ENCODE measurements around the gene AGR3.
"Not testable (repeated sequence)": the region's sequence is repeated elsewhere in the genome, so short reads cannot be mapped to it uniquely, and the experiment has no call there.

Gene AGR3

DNA sequence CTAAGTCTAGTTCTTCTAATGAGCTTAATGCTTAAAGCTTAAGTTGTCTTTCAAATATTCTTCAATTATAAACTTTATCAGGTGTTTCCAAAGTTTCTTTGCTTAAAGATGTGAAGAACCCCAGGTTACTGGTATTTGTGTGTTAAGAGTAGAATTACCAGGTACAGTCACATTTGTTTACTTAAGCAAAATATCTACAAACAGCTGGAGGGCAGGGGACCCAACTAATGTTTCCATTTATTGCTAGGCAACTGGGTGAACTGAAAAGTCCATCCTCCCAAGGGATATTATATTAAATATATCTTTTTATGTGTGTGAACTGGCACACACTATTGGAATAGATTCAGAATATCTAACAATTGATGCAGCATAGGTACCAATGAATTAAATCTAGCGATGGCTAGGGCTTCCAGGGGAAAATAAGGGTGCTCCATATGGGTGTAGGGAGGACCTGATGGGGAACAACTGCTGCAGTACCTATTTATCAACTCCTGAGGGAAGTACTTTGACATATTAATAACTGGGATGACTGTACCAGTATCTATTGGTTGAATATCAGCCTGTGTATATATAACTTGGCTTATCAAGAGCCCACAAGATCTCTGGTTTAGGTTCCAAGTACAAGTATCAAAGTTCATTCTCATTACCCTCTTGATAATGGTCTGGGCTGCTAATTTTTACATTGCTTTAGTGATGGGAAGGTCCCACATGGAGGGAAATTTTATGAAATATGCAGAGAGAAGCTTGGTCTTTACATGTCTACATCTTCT is 10.3 kb upstream of the AGR3 start:
- no peak for DNase-seq (ENCODE audit: low read depth in 2 of 2, low spot score in 1 of 2)

DNA sequence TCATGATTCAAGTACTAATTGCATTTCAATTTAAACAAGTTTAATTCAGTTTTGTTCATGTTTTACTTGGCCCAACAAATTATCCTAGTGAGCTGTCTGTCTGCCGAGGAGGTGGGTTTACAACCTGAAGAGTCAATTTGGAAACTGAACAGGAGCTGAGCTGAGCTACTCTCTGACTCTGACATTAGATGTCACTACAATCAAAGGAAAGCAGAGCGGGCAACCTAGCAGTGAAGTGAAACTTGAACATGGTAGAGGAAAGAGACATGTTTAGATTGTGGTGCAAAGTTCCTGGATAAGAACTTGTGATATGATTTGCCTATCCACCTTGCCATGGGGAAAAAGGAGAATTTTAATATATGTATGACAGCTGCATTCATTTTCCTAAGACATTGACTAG is 9.6 kb upstream of the AGR3 start:
- no peak for DNase-seq (ENCODE audit: low read depth in 2 of 2, low spot score in 1 of 2)

DNA sequence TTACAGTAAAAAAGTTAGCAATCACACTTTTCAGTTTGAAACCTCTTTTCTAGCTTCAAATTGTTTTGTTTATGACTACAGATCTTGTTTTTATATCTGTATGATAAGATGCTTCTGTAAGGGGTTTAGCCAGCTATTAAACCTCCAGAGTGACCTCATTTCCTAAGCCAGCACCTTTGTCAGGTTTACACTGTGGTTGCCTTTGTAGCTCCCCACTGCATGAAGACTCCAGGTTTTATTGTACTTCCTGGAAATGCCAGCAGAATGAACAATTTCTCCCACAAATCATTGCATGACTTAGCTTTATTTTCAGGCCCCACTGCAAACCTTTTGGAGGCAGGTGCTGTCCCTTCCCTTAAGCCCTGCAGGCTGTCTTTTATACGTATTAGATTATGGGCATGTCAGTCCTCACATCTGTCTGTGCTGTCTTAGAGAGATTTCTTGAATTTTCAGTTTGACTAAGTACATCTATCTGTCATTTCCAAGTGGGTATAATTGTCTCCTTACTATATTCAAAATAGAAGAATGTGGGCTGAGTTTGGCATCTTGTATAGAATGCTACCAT is 8.2 kb upstream of the AGR3 start:
- DNase-seq (ENCODE audit: low read depth in 2 of 2, low spot score in 1 of 2): no peak

DNA sequence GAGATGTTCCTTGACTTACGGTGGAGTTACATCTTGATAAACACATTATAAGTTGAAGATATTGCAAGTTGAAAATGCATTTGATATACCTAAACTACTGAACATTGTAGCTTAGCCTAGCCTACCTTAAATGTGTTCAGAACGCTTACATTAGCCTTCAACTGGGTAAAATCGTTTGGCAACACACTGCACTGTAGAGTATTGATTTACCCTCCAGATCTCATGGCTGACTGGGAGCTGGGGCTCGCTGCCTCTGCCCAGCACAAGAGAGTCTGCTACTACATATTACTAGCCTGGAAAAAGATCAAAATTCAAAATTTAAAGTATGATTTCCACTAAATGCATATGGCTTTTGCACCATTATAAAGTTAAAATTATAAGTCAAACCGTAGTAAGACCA is 7.5 kb upstream of the AGR3 start:
- no peak for DNase-seq (ENCODE audit: low read depth in 2 of 2, low spot score in 1 of 2)

DNA sequence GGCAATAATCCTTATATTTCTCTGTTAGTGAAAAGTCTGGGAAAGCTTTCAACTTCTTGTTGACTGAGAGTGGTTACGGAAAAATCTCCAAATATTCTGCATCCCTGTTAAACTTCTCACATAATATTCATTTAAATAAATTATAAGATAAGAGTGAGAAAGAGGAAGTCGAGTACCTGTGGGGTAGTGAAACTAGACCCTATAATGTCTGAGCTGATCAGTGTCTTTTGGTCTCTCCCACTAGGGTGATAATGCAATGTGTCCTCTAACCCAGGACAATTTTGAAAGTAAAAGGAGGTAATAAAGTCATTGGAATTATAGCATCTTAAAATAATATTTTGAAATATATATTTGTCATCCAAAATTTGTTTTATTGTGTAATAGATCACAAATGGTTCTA is 2.1 kb upstream of the AGR3 start:
- no peak for DNase-seq (ENCODE audit: low read depth in 2 of 2, low spot score in 1 of 2)

DNA sequence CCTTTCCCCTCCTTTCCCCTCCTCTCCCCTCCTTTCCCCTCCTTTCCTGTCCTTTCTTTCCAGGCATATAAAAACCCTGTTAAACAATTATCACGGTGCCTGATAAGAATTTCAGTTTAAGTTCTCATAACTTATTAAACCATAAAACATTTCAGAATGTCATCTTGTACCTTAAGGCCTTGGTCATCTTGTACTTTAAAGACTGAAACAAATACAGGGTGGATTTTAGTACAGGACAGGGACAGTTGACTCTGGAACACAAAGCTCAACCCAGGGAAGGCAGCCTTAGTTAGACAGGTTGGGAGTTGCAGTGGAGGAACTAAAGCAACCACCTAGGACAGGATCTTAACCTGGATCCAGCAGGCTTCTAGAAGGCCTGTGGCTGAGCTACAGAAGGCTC is 1.2 kb downstream of the AGR3 start:
- no peak for DNase-seq (ENCODE audit: low read depth in 2 of 2, low spot score in 1 of 2)

DNA sequence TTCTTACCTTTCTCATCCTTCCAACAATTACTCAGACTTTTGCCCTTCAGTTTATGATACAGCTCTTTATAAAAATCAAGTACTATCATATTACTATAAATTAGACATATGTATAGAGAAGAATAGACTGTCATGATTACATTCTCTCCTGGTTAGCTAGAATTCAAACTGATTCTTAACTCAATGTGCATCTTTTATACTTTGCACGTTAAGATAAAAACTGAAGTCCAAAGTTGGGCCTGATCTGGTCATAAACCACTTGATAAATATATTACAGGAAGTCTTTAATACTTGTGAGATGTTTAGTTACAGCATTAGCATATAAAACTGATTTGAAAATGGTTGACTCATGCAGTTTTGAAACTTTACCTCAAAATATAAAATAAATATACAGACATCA is 2.6 kb downstream of the AGR3 start:
- DNase-seq (ENCODE audit: low read depth in 2 of 2, low spot score in 1 of 2): no peak

DNA sequence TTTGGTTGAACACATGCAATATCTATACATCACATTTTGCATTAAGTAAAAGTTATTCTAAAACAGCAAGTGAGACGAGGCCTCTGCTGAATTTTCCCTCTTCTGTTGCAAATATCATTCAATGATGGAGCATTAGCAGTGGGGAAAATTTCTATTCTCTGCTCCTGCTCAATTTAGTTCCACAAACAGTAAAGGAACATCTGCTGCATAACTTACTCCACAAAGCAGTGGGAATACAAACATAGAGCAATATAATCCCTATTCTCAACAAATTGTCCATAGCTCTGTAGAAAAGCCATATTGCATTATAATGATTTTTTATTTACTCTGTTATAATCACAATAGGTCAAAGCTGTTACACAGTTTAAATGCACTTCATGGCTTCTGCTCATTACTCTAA is 5.9 kb downstream of the AGR3 start:
- no peak for DNase-seq (ENCODE audit: low read depth in 2 of 2, low spot score in 1 of 2)

DNA sequence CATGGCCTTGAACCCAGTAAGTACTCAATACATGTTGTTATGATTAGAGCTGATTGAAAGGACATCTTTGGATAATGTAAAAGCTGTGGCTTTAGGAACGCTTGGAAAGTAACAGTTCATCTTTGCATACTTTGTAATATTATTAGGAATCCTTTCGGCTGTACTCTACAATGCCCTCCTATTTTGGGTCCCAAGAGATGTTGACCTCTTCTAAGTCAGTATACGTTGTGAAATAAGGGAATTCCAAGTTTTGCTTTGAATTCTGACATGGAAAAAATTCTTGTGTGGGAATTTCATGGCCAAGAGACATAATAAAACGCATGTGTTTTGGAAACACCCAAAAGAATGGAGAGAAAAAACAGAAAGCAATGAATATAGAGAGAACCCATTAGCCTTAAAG is 7.7 kb downstream of the AGR3 start:
- no peak for DNase-seq (ENCODE audit: low read depth in 2 of 2, low spot score in 1 of 2)

DNA sequence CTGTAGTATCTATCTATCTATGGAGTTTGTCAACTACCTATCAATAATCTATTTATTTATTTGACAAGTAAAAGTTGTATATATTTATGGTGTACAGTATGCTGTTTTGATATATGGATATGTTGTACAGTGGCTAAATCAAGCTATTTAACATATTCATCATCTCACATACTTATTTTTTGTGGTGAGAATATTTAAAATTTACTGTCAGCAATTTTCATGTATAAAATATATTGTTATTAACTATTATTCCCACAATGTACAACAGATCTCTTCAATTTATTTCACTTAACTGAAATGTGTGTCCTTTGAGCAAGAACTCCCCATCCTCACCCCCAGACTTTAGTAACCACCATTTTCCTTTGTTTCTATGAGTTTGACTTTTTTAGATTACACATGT is 14.5 kb downstream of the AGR3 start:
- DNase-seq (ENCODE audit: low read depth in 2 of 2, low spot score in 1 of 2): no peak

DNA sequence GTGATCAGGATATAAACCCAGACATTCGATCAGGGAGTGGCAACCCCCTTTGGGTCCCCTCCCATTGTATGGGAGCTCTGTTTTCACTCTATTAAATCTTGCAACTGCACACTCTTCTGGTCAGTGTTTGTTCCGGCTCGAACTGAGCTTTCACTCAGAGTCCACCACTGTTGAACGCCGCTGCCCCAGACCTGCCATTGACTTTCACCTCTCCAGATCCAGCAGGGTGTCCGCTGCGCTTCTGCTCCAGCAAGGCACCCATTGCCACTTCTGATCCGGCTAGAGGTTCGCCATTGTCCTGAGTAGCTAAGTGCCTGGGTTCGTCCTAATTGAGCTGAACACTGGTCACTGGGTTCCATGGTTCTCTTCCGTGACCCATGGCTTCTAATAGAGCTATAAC is 28.6 kb downstream of the AGR3 start:
- DNase-seq (ENCODE audit: low read depth in 2 of 2, low spot score in 1 of 2): not testable (repeated sequence)

DNA sequence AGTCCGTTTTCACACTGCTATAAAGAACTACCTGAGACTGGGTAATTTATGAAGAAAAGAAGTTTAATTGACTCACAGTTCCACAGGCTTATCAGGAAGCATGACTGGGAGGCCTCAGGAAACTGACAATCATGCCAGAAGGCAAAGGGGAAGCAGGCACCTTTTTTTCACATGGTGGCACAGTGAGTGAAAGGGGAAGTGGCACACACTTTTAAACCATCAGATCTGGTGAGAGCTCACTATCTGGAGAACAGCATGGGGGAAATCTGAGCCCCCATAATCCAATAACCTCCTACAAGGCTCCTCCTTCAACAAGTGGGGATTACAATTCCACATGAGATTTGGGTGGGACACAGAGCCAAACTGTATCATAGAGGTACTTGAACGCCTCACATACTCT is 30.0 kb downstream of the AGR3 start:
- DNase-seq (ENCODE audit: low read depth in 2 of 2, low spot score in 1 of 2): no peak

DNA sequence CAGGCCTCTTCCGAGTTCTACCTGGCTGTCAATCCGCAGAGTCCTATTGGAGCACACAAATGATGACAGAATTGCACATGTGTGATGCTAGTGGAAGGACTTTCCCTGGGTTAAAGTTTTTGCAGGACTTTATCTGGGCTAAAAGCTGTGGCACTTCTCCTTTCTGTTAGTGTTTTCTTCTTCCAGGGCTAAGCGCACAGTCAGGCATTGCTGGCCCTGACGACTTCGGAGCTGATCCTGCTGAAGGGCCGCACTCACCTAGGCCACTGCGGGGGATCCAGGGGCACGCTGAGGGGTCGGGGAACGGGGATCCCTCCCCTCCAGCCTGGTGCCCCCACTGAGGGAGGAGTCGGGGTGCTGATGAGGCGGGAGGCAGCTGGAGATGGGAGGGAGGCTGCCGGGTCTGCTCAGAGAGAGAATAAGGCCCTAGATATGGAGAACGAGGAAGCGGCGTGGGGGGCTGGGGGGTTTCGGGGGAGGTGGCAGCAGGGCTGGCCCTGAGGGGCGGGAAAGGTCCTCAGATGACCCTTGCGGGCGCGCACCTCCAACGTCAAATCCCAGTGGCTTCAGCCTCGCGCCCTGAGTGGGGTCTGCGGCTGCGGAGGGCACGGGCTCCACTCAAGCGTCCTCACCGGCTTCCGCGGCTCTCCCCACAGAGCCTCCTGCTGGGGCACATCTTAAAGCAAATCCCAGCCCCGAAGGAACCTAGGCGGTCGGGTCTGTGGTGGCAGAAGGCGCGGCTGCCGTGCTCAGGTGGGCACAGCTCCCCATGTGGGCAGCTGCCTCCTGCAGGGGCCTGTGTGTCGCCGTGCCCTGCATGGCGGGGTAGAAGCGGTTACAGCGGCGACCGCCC is 30.9 kb downstream of the AGR3 start:
- no peak for DNase-seq (ENCODE audit: low read depth in 2 of 2, low spot score in 1 of 2)

DNA sequence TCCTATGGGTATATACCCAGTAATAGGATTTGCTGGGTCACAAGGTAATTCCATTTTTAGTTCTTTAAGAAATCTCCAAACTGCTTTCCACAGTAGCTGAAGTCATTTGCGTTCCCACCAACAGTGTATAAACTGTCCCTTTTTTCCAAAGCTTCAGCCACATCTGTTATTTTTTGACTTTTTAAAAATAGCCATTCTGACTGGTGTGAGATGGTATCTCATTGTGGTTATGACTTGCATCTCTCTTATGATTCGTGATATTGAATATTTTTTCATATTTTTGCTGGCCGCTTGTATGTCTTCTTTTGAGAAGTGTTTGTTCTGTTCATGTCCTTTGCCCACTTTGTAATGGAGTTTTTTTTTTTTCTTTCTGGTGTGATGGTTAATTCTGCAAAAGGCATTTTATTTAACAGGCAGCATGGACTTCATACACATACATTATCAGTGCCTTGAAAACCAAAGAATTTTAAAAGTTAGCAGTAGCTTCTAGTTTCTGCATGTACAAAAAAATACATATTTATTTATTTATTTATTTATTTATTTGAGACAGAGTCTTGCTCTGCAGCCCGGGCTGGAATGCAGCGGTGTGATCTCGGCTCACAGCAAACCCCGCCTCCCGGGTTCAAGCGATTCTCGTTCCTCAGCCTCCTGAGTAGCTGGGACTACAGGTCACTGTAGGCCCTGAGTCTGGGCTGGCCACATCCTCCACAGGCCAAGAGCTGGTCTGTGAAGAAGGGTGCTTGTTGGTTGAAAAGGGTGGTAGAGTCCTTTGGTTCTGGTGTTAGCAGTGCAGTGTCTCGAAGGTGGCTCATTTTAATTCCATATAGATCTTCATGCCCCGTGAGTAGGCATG is 32.3 kb downstream of the AGR3 start:
- no peak for DNase-seq (ENCODE audit: low read depth in 2 of 2, low spot score in 1 of 2)

DNA sequence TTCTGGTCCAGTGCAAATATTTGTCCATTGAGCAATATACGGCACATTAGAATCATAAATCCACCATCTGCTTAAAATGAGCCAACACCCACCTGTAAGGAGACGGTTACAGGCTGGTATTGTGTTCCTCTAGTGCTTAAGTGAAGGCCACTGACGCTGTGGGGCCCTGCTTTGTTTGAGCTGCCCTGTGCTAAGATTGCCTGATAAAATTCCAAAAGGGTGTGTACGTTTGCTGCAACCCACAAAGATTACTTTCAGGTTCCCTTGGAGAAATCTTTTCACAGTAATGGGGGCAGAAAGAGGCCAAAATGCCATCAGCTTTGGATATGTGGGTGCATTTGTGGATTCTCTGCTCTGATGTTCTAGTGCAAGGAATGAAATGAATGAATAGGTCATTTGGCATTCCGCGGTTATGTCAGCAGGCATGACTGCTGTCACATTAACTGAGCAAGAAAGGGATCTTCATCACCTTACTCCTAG is 34.4 kb downstream of the AGR3 start:
- no peak for DNase-seq (ENCODE audit: low read depth in 2 of 2, low spot score in 1 of 2)

DNA sequence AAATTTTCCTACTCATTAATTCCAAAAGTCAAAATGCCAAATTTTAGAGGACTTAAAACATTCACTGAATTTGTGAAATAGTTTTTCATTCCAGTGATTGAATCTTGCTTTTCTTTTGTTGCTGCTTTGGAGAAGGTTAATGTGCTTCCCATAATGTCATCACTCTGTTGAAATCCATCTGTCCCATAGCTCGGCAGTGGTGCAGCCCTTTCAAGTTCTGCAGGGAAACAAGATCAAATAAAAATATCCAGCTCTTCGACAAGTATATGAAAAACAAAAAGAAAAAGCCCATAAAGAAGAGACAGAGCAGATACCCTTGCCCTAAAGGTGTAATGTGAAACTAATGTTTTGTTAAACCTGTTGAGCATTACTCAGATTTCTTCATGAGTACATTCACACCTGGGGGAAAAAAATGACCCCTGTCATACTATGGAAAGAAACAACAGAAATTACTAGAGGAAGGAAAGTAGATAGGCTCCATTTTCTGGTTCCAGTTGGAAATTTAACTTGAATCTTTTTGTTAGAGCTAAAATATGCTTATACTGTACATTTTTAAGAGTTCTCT is 35.1 kb downstream of the AGR3 start:
- no peak for DNase-seq (ENCODE audit: low read depth in 2 of 2, low spot score in 1 of 2)

DNA sequence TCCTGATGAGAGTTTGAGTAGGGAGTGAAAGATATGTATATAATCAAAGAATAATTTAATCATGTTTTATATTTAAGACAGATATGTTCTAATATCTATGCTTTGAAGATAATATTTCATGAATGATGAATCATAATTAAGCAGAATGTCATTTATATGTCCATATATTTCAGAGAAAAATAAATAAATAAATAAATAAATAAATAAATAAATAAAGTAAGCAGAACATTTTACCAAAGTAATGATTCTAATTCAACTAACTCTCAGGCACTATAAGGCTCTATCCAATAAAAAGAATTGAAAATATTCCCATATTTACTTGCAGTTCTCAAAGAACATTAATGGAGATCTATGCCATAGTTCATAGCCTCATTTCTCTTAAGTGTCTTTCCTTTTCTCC is 36.0 kb downstream of the AGR3 start:
- DNase-seq (ENCODE audit: low read depth in 2 of 2, low spot score in 1 of 2): no peak

DNA sequence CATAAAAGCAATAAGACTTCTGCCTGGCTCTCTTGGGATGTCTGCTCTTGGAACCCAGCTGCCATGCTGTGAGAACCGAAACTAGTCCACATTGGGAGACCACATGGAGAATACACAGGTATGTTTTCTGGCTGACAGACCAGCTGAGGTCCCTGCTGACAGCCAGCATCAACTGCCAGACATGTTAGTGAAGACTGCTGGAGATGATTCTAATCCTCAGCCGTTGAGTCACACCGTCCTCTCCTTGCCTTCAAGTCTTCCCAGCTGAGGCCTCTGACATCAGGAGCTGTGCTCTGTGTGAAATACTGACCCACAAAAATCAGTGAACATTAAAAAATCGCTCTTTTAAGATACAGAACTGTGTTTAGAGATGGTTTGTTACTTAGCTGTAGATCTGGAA is 40.1 kb downstream of the AGR3 start:
- no peak for DNase-seq (ENCODE audit: low read depth in 2 of 2, low spot score in 1 of 2)

DNA sequence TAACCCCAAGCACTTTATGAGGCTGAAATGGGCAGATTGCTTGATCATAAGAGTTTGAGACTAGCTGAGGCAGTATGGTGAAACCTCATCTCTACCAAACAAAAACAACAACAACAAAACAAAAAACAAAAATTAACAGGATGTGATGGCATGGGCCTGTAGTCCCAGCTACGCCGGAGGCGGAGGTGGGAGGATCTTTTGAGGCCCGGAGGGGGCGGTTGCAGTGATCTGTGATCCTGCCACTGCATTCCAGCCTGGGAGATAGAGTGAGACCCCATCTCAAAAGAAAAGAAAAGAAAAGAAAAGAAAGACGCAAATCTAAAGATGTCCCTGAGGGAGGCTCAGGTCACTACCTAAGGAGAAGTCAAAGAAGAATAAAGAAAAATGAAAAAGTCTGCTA is 41.7 kb downstream of the AGR3 start:
- no peak for DNase-seq (ENCODE audit: low read depth in 2 of 2, low spot score in 1 of 2)

DNA sequence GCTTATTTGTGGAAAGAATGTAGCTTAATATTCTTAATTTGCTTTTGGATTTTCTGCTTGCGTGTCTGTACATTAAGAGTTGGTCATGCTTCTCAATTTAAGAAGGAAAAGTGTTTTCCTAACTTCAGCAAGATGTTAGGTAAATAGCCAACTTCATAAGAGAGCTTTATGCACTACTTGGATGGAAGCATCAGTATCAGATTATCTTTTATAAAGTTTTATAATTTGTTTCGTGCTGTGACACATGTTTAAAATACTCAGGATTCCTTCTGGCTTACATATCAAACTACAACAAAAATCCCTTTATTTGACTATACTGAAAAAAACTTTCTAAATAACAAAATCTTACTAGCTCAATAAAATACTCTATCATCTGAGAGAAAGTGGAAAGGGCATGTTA is 42.1 kb downstream of the AGR3 start:
- DNase-seq (ENCODE audit: low read depth in 2 of 2, low spot score in 1 of 2): no peak

DNA sequence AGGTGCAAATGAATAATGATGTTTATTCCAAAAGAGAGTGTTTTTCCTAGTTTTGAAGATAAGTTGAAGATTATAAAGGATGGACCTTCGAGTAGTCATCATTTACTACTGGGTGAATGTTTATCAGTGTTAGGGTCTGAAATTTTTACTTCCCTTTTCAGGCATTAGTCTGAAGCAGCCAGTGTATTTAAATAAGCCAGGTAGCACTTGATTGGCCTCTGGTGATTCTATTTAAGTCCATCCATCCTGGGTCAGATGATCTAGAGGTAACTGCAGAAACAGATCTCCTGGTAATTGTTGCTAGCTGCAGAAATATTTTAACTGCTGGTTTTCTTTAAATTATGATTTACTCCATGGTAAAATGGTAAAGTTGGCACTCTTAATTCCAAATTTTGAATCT is 42.9 kb downstream of the AGR3 start:
- no peak for DNase-seq (ENCODE audit: low read depth in 2 of 2, low spot score in 1 of 2)

Measured in stimulated activated CD8-positive, alpha-beta memory T cell treated with anti-CD3 and anti-CD28 coated beads, Interleukin-4, amount 100 ng/mL, for 1 hour (primary cell).